ENCODE data around the gene RPL27. TPM values are rescaled to one million over a fixed set of nuclear protein-coding genes. Genes with fewer than 3 reads are reported as not detected.

RPL27 gene
- polyA plus RNA-seq, 1 donor (not counting 4 experiments of a cell fraction or from before 2014, with no cell fraction given) = 7,614 TPM

GRCh38 chr17:43018008-43018853 lies 20.0 kb downstream of the RPL27 start:
- H2AFZ ChIP-seq (ENCODE audit: control insufficient read depth, low read length) = no peak overlapping the region
- no peak overlapping the region for H3K4me3 ChIP-seq (ENCODE audit: control insufficient read depth in 2 of 3, extremely low read depth in 1 of 3, insufficient read depth in 2 of 3, low read depth in 1 of 3, low read length in 3 of 3)
- dilution Hi-C loops (cut with MboI; ENCODE audit: extremely low pct_ligation_motif_present, low sequenced_read_pairs) = no loop called here
- TF ChIP-seq EZH2 (IDR thresholded peaks at IDR 0.05; ENCODE audit: low read length) (no peak), CTCF (optimal IDR thresholded peaks at IDR 0.05 in 1 of 3, IDR thresholded peaks at IDR 0.05 in 1 of 3, conservative IDR thresholded peaks at IDR 0.05 in 1 of 3; ENCODE audit: extremely low read depth in 1 of 3, insufficient read depth in 2 of 3, low read length in 3 of 3) (no peak)
- peaks cover 19 to 31% of the 10 kb centered on the region in 2 experiments for H3K36me3 ChIP-seq (ENCODE audit: control insufficient read depth in 2 of 2, extremely low read depth in 1 of 2, insufficient read depth in 2 of 2, low read length in 2 of 2)
- H3K9me3 ChIP-seq (ENCODE audit: control insufficient read depth, low read depth, low read length) = no peaks in the 10 kb centered on the region
- no peak for DNase-seq (ENCODE audit: low read depth, low spot score)
- H3K27me3 ChIP-seq (ENCODE audit: control insufficient read depth, extremely low read depth, insufficient read depth, low read length) = no peaks in the 10 kb centered on the region
- H3K9me1 ChIP-seq (ENCODE audit: control insufficient read depth, extremely low read depth, insufficient read depth, low read length) = no peaks in the 10 kb centered on the region
- FAIRE-seq = no peak
- H3K4me2 ChIP-seq (ENCODE audit: control insufficient read depth, extremely low read depth, insufficient read depth, low read depth, low read length) = no peak overlapping the region
- no peak overlapping the region for H3K9ac ChIP-seq (ENCODE audit: control insufficient read depth, extremely low read depth, insufficient read depth, low read length)
- no peak overlapping the region for H3K27ac ChIP-seq (ENCODE audit: control insufficient read depth, insufficient read depth, low read length)
- H3K4me1 ChIP-seq (ENCODE audit: control insufficient read depth, extremely low read depth, insufficient read depth, low read length) = peaks cover 11% of the 10 kb centered on the region
- peaks cover 20% of the 10 kb centered on the region for H3K79me2 ChIP-seq (ENCODE audit: control insufficient read depth, insufficient read depth, low read length)
- H4K20me1 ChIP-seq (ENCODE audit: control insufficient read depth, extremely low read depth, insufficient read depth, low read length) = no peaks in the 10 kb centered on the region

GRCh38 chr17:43018932-43019331 lies 20.7 kb downstream of the RPL27 start:
- TF ChIP-seq EZH2 (IDR thresholded peaks at IDR 0.05; ENCODE audit: low read length) (no peak), CTCF (optimal IDR thresholded peaks at IDR 0.05 in 1 of 3, IDR thresholded peaks at IDR 0.05 in 1 of 3, conservative IDR thresholded peaks at IDR 0.05 in 1 of 3; ENCODE audit: extremely low read depth in 1 of 3, insufficient read depth in 2 of 3, low read length in 3 of 3) (no peak)
- FAIRE-seq (no peak), DNase-seq (ENCODE audit: low read depth, low spot score) (no peak)
- H2AFZ ChIP-seq (ENCODE audit: control insufficient read depth, low read length) = no peak overlapping the region
- H3K9ac ChIP-seq (ENCODE audit: control insufficient read depth, extremely low read depth, insufficient read depth, low read length) = no peak overlapping the region
- no peak overlapping the region for H3K4me3 ChIP-seq (ENCODE audit: control insufficient read depth in 2 of 3, extremely low read depth in 1 of 3, insufficient read depth in 2 of 3, low read depth in 1 of 3, low read length in 3 of 3)
- H3K9me3 ChIP-seq (ENCODE audit: control insufficient read depth, low read depth, low read length) = no peaks in the 10 kb centered on the region
- no peak overlapping the region for H3K4me2 ChIP-seq (ENCODE audit: control insufficient read depth, extremely low read depth, insufficient read depth, low read depth, low read length)
- no peaks in the 10 kb centered on the region for H3K27me3 ChIP-seq (ENCODE audit: control insufficient read depth, extremely low read depth, insufficient read depth, low read length)
- H3K79me2 ChIP-seq (ENCODE audit: control insufficient read depth, insufficient read depth, low read length) = peaks cover 20% of the 10 kb centered on the region
- no peaks in the 10 kb centered on the region for H3K9me1 ChIP-seq (ENCODE audit: control insufficient read depth, extremely low read depth, insufficient read depth, low read length)
- no peaks in the 10 kb centered on the region for H4K20me1 ChIP-seq (ENCODE audit: control insufficient read depth, extremely low read depth, insufficient read depth, low read length)
- H3K4me1 ChIP-seq (ENCODE audit: control insufficient read depth, extremely low read depth, insufficient read depth, low read length) = peaks cover 11% of the 10 kb centered on the region
- no peak overlapping the region for H3K27ac ChIP-seq (ENCODE audit: control insufficient read depth, insufficient read depth, low read length)
- H3K36me3 ChIP-seq (ENCODE audit: control insufficient read depth in 2 of 2, extremely low read depth in 1 of 2, insufficient read depth in 2 of 2, low read length in 2 of 2) = peaks cover 19 to 28% of the 10 kb centered on the region in 2 experiments
- dilution Hi-C loops (cut with MboI; ENCODE audit: extremely low pct_ligation_motif_present, low sequenced_read_pairs) = no loop called here
